Endothelial cell of umbilical vein (primary cell): Measurements from ENCODE around the gene GLUL. TPM values are rescaled to one million over a fixed set of nuclear protein-coding genes. Genes with fewer than 3 reads are reported as not detected.

Experiments
- BruUV-seq: library from RNA; stranded (reverse); fragments of 400-500 nt; replicated peaks from 2 replicates; lab custom pipeline; 2021; lab: Mats Ljungman, UMichigan
- CTCF ChIA-PET: fragments of 300-600, 350-600 bp; sonication (Branson Sonifier 250); formaldehyde crosslinking; loops from one replicate; lab custom pipeline; 2021; ENCODE audit warnings: antibody characterized with exemption, inconsistent platforms; lab: Charles Lee
- POLR2A ChIA-PET: fragments of 300-600, 350-600 bp; sonication (Branson Sonifier 250); formaldehyde crosslinking; loops from one replicate; lab custom pipeline; 2021; ENCODE audit warnings: antibody characterized with exemption, inconsistent platforms; lab: Charles Lee
- DNase-seq: peaks from one replicate; pipeline ENCODE4 v3.0.0-alpha.2; 2011; ENCODE audit warnings: low read depth, low spot score
- FAIRE-seq: peaks from 2 replicates; lab custom pipeline; 2011; peaks lifted over from hg19 to GRCh38; lab: Jason Lieb, UNC
- H2AFZ ChIP-seq: 2 replicates; pipeline ENCODE4 v1.6.0; 2012; ENCODE audit warnings: low read depth, low read length, control low read depth, inconsistent platforms
- H3K27ac ChIP-seq: 2 replicates; pipeline ENCODE4 v1.5.1; 2011; ENCODE audit warnings: low read depth, mild to moderate bottlenecking, control low read depth, low read length, moderate library complexity; ENCODE audit not compliant: insufficient read depth
- H3K27me3 ChIP-seq, 2 experiments: 2 replicates each; pipeline versions ENCODE4 v1.6.0 to v1.6.1; 2011; ENCODE audit warnings: low read length in 2 of 2, mixed read lengths in 1 of 2; ENCODE audit not compliant: control insufficient read depth in 2 of 2, insufficient read depth in 2 of 2
- H3K36me3 ChIP-seq, 2 experiments: 2 replicates in 1 of 2; 3 replicates in 1 of 2; pipeline ENCODE4 v1.5.1; 2011; ENCODE audit warnings: low read length in 2 of 2, mild to moderate bottlenecking in 1 of 2, moderate library complexity in 1 of 2; ENCODE audit not compliant: control insufficient read depth in 2 of 2, insufficient read depth in 2 of 2; ENCODE audit errors: extremely low read depth in 1 of 2
- H3K4me1 ChIP-seq: 3 replicates; pipeline ENCODE4 v1.5.1; 2011; ENCODE audit warnings: mild to moderate bottlenecking, low read length; ENCODE audit not compliant: control insufficient read depth, insufficient read depth; ENCODE audit errors: extremely low read depth
- H3K4me2 ChIP-seq: 2 replicates; pipeline ENCODE4 v1.6.1; 2011; ENCODE audit warnings: low read length, control low read depth, mixed read lengths; ENCODE audit not compliant: insufficient read depth
- H3K4me3 ChIP-seq, 3 experiments: fragments of 200-600 bp in 1 of 3; sonication (generic), shearing (Covaris generic) in 1 of 3; replicated peaks in 1 of 3; 2 replicates each; pipeline ENCODE4 v1.5.1; 2011 to 2016; ENCODE audit warnings: control low read depth in 3 of 3, low read length in 3 of 3, mild to moderate bottlenecking in 2 of 3, inconsistent platforms in 1 of 3, low read depth in 1 of 3, moderate library complexity in 1 of 3; ENCODE audit not compliant: insufficient read depth in 1 of 3
- H3K79me2 ChIP-seq: 2 replicates; pipeline ENCODE4 v1.6.0; 2012; ENCODE audit warnings: low read length, inconsistent platforms; ENCODE audit not compliant: control insufficient read depth, insufficient read depth
- H3K9ac ChIP-seq: replicated peaks from 2 replicates; pipeline ENCODE3; 2011; ENCODE audit warnings: low read length, control low read depth; ENCODE audit not compliant: insufficient read depth; ENCODE audit errors: extremely low read depth
- H3K9me1 ChIP-seq: replicated peaks from 3 replicates; pipeline ENCODE4 v1.6.0; 2011; ENCODE audit warnings: mild to moderate bottlenecking, low read length; ENCODE audit not compliant: control insufficient read depth, insufficient read depth; ENCODE audit errors: extremely low read depth
- H3K9me3 ChIP-seq: replicated peaks from 2 replicates; pipeline ENCODE4 v1.5.1; 2012; ENCODE audit warnings: low read length, inconsistent platforms; ENCODE audit not compliant: control insufficient read depth, insufficient read depth
- H4K20me1 ChIP-seq: replicated peaks from 2 replicates; pipeline ENCODE3; 2011; ENCODE audit warnings: mild to moderate bottlenecking, low read length; ENCODE audit not compliant: control insufficient read depth, insufficient read depth; ENCODE audit errors: extremely low read depth
- EZH2 ChIP-seq: IDR thresholded peaks from 2 replicates; pipeline ENCODE4 v1.6.1; 2012; ENCODE audit warnings: borderline replicate concordance, low read depth, mild to moderate bottlenecking, moderate library complexity, low read length, inconsistent platforms; ENCODE audit not compliant: severe bottlenecking
- FOS ChIP-seq: IDR thresholded peaks from 2 replicates; pipeline ENCODE4 v1.6.1; 2011; ENCODE audit warnings: mild to moderate bottlenecking, low read length, moderate library complexity, borderline replicate concordance; ENCODE audit not compliant: insufficient read depth
- GATA2 ChIP-seq: IDR thresholded peaks from 2 replicates; pipeline ENCODE4 v1.7.0; 2011; ENCODE audit warnings: low read depth, mild to moderate bottlenecking, moderate library complexity, mixed read lengths, low read length; ENCODE audit not compliant: insufficient read length, insufficient read depth
- JUN ChIP-seq: IDR thresholded peaks from 2 replicates; pipeline ENCODE4 v1.6.1; 2011; ENCODE audit warnings: borderline replicate concordance, low read depth; ENCODE audit not compliant: insufficient read length, insufficient read depth
- MAX ChIP-seq: IDR thresholded peaks from 2 replicates; pipeline ENCODE4 v1.6.1; 2011; ENCODE audit not compliant: insufficient read depth, insufficient read length
- MYC ChIP-seq: IDR thresholded peaks from one replicate; pipeline ENCODE4 v1.6.1; 2011; ENCODE audit warnings: mild to moderate bottlenecking, low read depth, low read length
- POLR2A ChIP-seq: IDR thresholded peaks from 2 replicates; pipeline ENCODE4 v1.6.1; 2012; ENCODE audit warnings: low read depth, mild to moderate bottlenecking, control low read depth, low read length
- POLR2AphosphoS5 ChIP-seq: IDR thresholded peaks from 2 replicates; pipeline ENCODE4 v1.6.1; 2012; ENCODE audit warnings: low read depth, mild to moderate bottlenecking, control low read depth, low read length, moderate library complexity; ENCODE audit not compliant: insufficient read depth
- dilution Hi-C: fragments of 300-500 bp; cut with MboI; formaldehyde crosslinking; loops from one replicate; pipeline ENCODE4 v1.15.0; 2019; ENCODE audit warnings: low sequenced_read_pairs; ENCODE audit not compliant: extremely low pct_ligation_motif_present
- intact Hi-C: fragments of 100-400 bp; cut with micrococcal nuclease; formaldehyde crosslinking; loops from one replicate; pipeline ENCODE4 v1.10.0; 2022
- polyA plus RNA-seq, 4 experiments: library from polyadenylated mRNA; depleted of rRNA in 3 of 4; stranded (reverse) in 3 of 4; unstranded in 1 of 4; fragments of >200 nt; gene quantifications; 2 replicates each; pipeline versions ENCODE4 v1.2.1 to v1.2.3, GENCODE V29; 2011 to 2012; ENCODE audit warnings: missing spikeins in 1 of 4
- total RNA-seq: library from RNA; stranded (reverse); gene quantifications from 2 replicates; pipeline ENCODE4 v1.2.3, GENCODE V29; 2021
- TF ChIP-seq, protein P1 (sequence below), 2 donors: IDR thresholded peaks; 1 replicate in 1 of 2; 2 replicates in 1 of 2; pipeline ENCODE4 v1.5.1; 2011; ENCODE audit warnings: low read length in 2 of 2, mild to moderate bottlenecking in 2 of 2, moderate library complexity in 2 of 2, control low read depth in 1 of 2, inconsistent platforms in 1 of 2, low read depth in 1 of 2; ENCODE audit not compliant: insufficient read depth in 1 of 2; ENCODE audit errors: extremely low read depth in 1 of 2

GLUL gene
- total and polyA plus RNA-seq, 2 donors (not counting 3 experiments of a cell fraction or from before 2014, with no cell fraction given) = 172 to 187 TPM

DNA sequence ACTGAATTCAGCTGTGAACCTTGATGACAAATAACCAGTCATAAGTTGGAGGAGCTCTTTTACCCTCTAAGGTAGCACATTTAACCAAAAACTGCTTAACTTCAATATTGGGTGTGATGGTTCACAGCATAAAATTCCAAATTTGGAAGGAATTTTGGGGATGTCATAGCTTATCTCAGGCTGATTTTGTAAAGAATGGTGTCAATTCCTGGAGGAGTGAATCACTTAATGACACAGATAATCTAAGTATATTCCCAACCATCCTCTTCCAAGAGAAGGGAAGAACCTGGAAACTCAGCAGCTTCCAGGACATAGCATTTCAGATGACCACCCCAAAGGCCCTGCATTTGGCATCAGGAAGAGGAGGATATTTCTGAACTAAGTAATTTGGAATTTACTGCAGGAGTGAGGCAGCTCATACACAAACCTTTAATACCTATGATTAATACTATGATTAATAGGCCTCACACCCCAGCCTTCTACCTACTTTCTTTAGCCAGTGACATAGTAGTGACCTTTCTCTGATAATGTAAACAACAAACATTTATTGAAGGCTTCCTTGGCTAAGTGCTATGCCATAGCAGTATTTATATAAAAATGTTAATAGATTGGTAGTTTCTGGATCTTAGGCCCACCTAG is 14.5 kb downstream of the GLUL start:
- Histone ChIP-seq H2AFZ (no peak overlapping the region), H3K4me1 (no peaks in the 10 kb centered on the region), H3K9me1 (no peaks in the 10 kb centered on the region), H3K79me2 (no peaks in the 10 kb centered on the region), H3K36me3 (peaks cover 0 to 2% of the 10 kb centered on the region in 2 experiments), H3K9me3 (no peaks in the 10 kb centered on the region), H3K27ac (no peak overlapping the region), H3K27me3 (peaks cover 0 to 2% of the 10 kb centered on the region in 2 experiments), H3K9ac (no peak overlapping the region), H3K4me3 (no peak overlapping the region), H3K4me2 (no peak overlapping the region), H4K20me1 (no peaks in the 10 kb centered on the region)
- dilution Hi-C loops (no loop called here), intact Hi-C loops (no loop called here)
- ChIA-PET CTCF (interaction anchor here (2.0 kb wide), 2 partner anchors 15 to 19 kb away, joined by 5 to 8 read pairs; partner anchors contain the start of gene GLUL), POLR2A (no interaction called here)
- no peak for DNase-seq
- FAIRE-seq = no peak
- BruUV-seq = no TSS peak
- TF ChIP-seq JUN (no peak), POLR2A (no peak), GATA2 (no peak), FOS (no peak), EZH2 (no peak), MAX (no peak), POLR2AphosphoS5 (no peak), MYC (no peak)
- TF ChIP-seq, protein P1, sequence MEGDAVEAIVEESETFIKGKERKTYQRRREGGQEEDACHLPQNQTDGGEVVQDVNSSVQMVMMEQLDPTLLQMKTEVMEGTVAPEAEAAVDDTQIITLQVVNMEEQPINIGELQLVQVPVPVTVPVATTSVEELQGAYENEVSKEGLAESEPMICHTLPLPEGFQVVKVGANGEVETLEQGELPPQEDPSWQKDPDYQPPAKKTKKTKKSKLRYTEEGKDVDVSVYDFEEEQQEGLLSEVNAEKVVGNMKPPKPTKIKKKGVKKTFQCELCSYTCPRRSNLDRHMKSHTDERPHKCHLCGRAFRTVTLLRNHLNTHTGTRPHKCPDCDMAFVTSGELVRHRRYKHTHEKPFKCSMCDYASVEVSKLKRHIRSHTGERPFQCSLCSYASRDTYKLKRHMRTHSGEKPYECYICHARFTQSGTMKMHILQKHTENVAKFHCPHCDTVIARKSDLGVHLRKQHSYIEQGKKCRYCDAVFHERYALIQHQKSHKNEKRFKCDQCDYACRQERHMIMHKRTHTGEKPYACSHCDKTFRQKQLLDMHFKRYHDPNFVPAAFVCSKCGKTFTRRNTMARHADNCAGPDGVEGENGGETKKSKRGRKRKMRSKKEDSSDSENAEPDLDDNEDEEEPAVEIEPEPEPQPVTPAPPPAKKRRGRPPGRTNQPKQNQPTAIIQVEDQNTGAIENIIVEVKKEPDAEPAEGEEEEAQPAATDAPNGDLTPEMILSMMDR (IDR thresholded peaks at IDR 0.05; ENCODE audit: extremely low read depth in 1 of 2, insufficient read depth in 1 of 2, low read depth in 1 of 2, low read length in 2 of 2) = no peak
